SK-N-SH (cell line): ENCODE data around the gene GSTA5. TPM values are rescaled to one million over a fixed set of nuclear protein-coding genes. Genes with fewer than 3 reads are reported as not detected.
"Not testable (repeated sequence)": the region's sequence is repeated elsewhere in the genome, so short reads cannot be mapped to it uniquely, and the experiment has no call there.

Experiments
- CTCF ChIA-PET: fragments of 300-600, 350-600 bp; formaldehyde crosslinking; extraction: SDS; loops from one replicate; lab custom pipeline; 2021; lab: Yijun Ruan, JAX
- POLR2A ChIA-PET: fragments of 350-600 bp; sonication (Branson Sonifier 250); formaldehyde crosslinking; extraction: SDS; loops from one replicate; lab custom pipeline; 2020; ENCODE audit warnings: antibody characterized with exemption, inconsistent platforms; lab: Yijun Ruan, JAX
- DNase-seq: peaks from one replicate; pipeline ENCODE4 v3.0.0; 2012
- H2AFZ ChIP-seq: fragments of 200-600 bp; sonication (generic); 2 replicates; pipeline ENCODE4 v1.8.1; 2016; ENCODE audit warnings: antibody characterized with exemption, mild to moderate bottlenecking, low read depth
- H3F3A ChIP-seq: fragments of 200-600 bp; sonication (generic); replicated peaks from 2 replicates; pipeline ENCODE3; 2016; ENCODE audit warnings: antibody characterized with exemption, mild to moderate bottlenecking; ENCODE audit not compliant: insufficient read depth
- H3K27ac ChIP-seq, 2 experiments: fragments of 200-500 bp in 1 of 2; fragments of 200-600 bp in 1 of 2; sonication (Bioruptor generic) in 1 of 2; sonication (generic), shearing (Covaris generic) in 1 of 2; 2 replicates each; pipeline versions ENCODE4 v1.5.1 to v1.6.1; 2014 to 2016; ENCODE audit warnings: low read depth in 2 of 2, inconsistent platforms in 1 of 2, low read length in 1 of 2, mild to moderate bottlenecking in 1 of 2, mixed read lengths in 1 of 2
- H3K27me3 ChIP-seq: fragments of 200-600 bp; sonication (generic), shearing (Covaris generic); 2 replicates; pipeline ENCODE4 v1.6.1; 2016; ENCODE audit warnings: mixed run types; ENCODE audit not compliant: insufficient read depth
- H3K36me3 ChIP-seq, 2 experiments: fragments of 200-500 bp in 1 of 2; fragments of 200-600 bp in 1 of 2; sonication (Bioruptor generic) in 1 of 2; sonication (generic) in 1 of 2; replicated peaks in 1 of 2; 2 replicates each; pipeline versions ENCODE3 to v1.5.1; 2014 to 2016; ENCODE audit warnings: low read length in 1 of 2, mild to moderate bottlenecking in 1 of 2; ENCODE audit not compliant: insufficient read depth in 2 of 2, control insufficient read depth in 1 of 2
- H3K4me1 ChIP-seq, 2 experiments: fragments of 200-500 bp in 1 of 2; fragments of 200-600 bp in 1 of 2; sonication (Bioruptor generic) in 1 of 2; sonication (generic), shearing (Covaris generic) in 1 of 2; 2 replicates each; pipeline versions ENCODE4 v1.5.1 to v1.6.1; 2014 to 2016; ENCODE audit warnings: low read depth in 1 of 2, low read length in 1 of 2, mixed run types in 1 of 2; ENCODE audit not compliant: insufficient read depth in 2 of 2, control insufficient read depth in 1 of 2
- H3K4me2 ChIP-seq: fragments of 200-600 bp; sonication (generic), shearing (Covaris generic); 2 replicates; pipeline ENCODE4 v1.6.1; 2017; ENCODE audit warnings: mixed run types
- H3K4me3 ChIP-seq, 2 experiments: fragments of 200-500 bp in 1 of 2; fragments of 200-600 bp in 1 of 2; sonication (Bioruptor generic) in 1 of 2; sonication (generic), shearing (Covaris generic) in 1 of 2; 2 replicates each; pipeline versions ENCODE4 v1.5.1 to v1.8.1; 2014 to 2016; ENCODE audit warnings: low read depth in 2 of 2, inconsistent platforms in 1 of 2, low read length in 1 of 2, mild to moderate bottlenecking in 1 of 2, mixed read lengths in 1 of 2, moderate library complexity in 1 of 2
- H3K79me2 ChIP-seq: fragments of 200-600 bp; sonication (generic); 2 replicates; pipeline ENCODE4 v1.8.1; 2017; ENCODE audit warnings: mild to moderate bottlenecking; ENCODE audit not compliant: insufficient read depth
- H3K9ac ChIP-seq: fragments of 200-600 bp; sonication (generic); 2 replicates; pipeline ENCODE4 v1.6.1; 2017; ENCODE audit warnings: mixed run types
- H3K9me2 ChIP-seq: fragments of 200-600 bp; sonication (generic); 2 replicates; pipeline ENCODE4 v1.6.1; 2017; ENCODE audit warnings: mixed run types
- H3K9me3 ChIP-seq: fragments of 200-600 bp; sonication (generic); 2 replicates; pipeline ENCODE4 v1.6.1; 2017; ENCODE audit warnings: mixed run types, mild to moderate bottlenecking, moderate library complexity
- H4K20me1 ChIP-seq: fragments of 200-600 bp; sonication (generic); 2 replicates; pipeline ENCODE4 v1.6.1; 2017; ENCODE audit warnings: mild to moderate bottlenecking, mixed run types; ENCODE audit not compliant: insufficient read depth
- CHD2 ChIP-seq: fragments of 150-350 bp; IDR thresholded peaks from 2 replicates; pipeline ENCODE4 v1.6.1; 2018; ENCODE audit warnings: low read length; ENCODE audit not compliant: partially characterized antibody
- RAD21 ChIP-seq: IDR thresholded peaks from 2 replicates; pipeline ENCODE4 v1.6.1; 2012; ENCODE audit warnings: mild to moderate bottlenecking, low read length
- RFX5 ChIP-seq: IDR thresholded peaks from 2 replicates; pipeline ENCODE4 v1.6.1; 2012; ENCODE audit warnings: mild to moderate bottlenecking, improper control_type of control experiment, low read length
- RXRA ChIP-seq: IDR thresholded peaks from 2 replicates; pipeline ENCODE4 v1.4.0; 2012; ENCODE audit warnings: low read depth, mild to moderate bottlenecking, borderline replicate concordance
- YY1 ChIP-seq: IDR thresholded peaks from 2 replicates; pipeline ENCODE4 v1.4.0; 2012; ENCODE audit warnings: low read depth, mild to moderate bottlenecking
- WGBS: methylation state at CpG from one replicate; pipeline ENCODE4 v1.1.6; 2017; ENCODE audit warnings: low lambda C conversion rate; 5-methylcytosine and 5-hydroxymethylcytosine counted together
- polyA plus RNA-seq, 3 experiments: library from polyadenylated mRNA; depleted of rRNA; stranded (reverse); fragments of >200 nt; gene quantifications; 2 replicates each; pipeline ENCODE4 v1.2.3, GENCODE V29; 2012
- TF ChIP-seq, protein P1 (sequence below): IDR thresholded peaks from 2 replicates; pipeline ENCODE4 v1.6.1; 2012; ENCODE audit warnings: mild to moderate bottlenecking, low read depth, low read length, moderate library complexity
- TF ChIP-seq, protein P2 (sequence below): IDR thresholded peaks from 2 replicates; pipeline ENCODE4 v1.4.0; 2012; ENCODE audit warnings: low read depth
- TF ChIP-seq, protein P3 (sequence below): fragments of 200-600 bp; sonication (generic); IDR thresholded peaks from 2 replicates; pipeline ENCODE4 v1.6.1; 2017; ENCODE audit warnings: antibody characterized with exemption, mild to moderate bottlenecking, moderate library complexity

Gene GSTA5
- polyA plus RNA-seq, 1 of the 3 experiments (the other 2 are of a cell fraction), result not detected

DNA sequence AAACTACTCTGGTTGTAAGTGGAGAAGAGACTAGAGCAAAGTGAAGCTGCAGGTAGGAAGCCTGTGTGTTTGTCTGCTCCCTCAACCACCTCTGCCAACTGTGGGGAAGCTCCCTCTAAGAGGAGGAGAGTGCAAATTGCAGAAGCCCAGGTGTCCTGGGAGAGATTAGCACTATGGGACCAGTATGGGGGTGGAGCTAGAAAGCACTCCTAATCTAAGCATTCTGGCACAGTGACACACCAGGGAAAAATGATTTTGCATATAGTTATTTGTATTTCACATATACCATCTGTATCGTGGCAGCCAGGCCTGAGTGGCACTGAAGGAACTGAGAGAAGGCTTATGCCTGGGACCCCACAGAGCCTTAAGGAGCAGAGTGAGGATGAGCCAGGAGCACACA is 49.8 kb downstream of the GSTA5 start:
- Histone ChIP-seq H3K27ac (no peak overlapping the region), H3K4me3 (no peak overlapping the region), H3K27me3 (no peaks in the 10 kb centered on the region; the same call in 1 of the 2 replicates), H3K4me2 (no peak overlapping the region), H4K20me1 (no peaks in the 10 kb centered on the region), H3F3A (no peaks in the 10 kb centered on the region), H3K9me2 (no peaks in the 10 kb centered on the region), H3K36me3 (no peaks in the 10 kb centered on the region), H3K4me1 (no peaks in the 10 kb centered on the region), H3K79me2 (no peaks in the 10 kb centered on the region), H3K9ac (no peak overlapping the region), H2AFZ (no peak overlapping the region), H3K9me3 (no peaks in the 10 kb centered on the region)
- no peak for TF ChIP-seq RFX5
- TF ChIP-seq, protein P1, sequence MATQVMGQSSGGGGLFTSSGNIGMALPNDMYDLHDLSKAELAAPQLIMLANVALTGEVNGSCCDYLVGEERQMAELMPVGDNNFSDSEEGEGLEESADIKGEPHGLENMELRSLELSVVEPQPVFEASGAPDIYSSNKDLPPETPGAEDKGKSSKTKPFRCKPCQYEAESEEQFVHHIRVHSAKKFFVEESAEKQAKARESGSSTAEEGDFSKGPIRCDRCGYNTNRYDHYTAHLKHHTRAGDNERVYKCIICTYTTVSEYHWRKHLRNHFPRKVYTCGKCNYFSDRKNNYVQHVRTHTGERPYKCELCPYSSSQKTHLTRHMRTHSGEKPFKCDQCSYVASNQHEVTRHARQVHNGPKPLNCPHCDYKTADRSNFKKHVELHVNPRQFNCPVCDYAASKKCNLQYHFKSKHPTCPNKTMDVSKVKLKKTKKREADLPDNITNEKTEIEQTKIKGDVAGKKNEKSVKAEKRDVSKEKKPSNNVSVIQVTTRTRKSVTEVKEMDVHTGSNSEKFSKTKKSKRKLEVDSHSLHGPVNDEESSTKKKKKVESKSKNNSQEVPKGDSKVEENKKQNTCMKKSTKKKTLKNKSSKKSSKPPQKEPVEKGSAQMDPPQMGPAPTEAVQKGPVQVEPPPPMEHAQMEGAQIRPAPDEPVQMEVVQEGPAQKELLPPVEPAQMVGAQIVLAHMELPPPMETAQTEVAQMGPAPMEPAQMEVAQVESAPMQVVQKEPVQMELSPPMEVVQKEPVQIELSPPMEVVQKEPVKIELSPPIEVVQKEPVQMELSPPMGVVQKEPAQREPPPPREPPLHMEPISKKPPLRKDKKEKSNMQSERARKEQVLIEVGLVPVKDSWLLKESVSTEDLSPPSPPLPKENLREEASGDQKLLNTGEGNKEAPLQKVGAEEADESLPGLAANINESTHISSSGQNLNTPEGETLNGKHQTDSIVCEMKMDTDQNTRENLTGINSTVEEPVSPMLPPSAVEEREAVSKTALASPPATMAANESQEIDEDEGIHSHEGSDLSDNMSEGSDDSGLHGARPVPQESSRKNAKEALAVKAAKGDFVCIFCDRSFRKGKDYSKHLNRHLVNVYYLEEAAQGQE, result no peak
- TF ChIP-seq, protein P2, sequence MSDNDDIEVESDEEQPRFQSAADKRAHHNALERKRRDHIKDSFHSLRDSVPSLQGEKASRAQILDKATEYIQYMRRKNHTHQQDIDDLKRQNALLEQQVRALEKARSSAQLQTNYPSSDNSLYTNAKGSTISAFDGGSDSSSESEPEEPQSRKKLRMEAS, result no peak
- TF ChIP-seq, protein P3, sequence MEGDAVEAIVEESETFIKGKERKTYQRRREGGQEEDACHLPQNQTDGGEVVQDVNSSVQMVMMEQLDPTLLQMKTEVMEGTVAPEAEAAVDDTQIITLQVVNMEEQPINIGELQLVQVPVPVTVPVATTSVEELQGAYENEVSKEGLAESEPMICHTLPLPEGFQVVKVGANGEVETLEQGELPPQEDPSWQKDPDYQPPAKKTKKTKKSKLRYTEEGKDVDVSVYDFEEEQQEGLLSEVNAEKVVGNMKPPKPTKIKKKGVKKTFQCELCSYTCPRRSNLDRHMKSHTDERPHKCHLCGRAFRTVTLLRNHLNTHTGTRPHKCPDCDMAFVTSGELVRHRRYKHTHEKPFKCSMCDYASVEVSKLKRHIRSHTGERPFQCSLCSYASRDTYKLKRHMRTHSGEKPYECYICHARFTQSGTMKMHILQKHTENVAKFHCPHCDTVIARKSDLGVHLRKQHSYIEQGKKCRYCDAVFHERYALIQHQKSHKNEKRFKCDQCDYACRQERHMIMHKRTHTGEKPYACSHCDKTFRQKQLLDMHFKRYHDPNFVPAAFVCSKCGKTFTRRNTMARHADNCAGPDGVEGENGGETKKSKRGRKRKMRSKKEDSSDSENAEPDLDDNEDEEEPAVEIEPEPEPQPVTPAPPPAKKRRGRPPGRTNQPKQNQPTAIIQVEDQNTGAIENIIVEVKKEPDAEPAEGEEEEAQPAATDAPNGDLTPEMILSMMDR, result no peak
- no peak for TF ChIP-seq RAD21
- no peak for TF ChIP-seq CHD2
- no peak for TF ChIP-seq YY1
- TF ChIP-seq RXRA, result no peak
- WGBS, result 0% methylated on average over 1 of the region's 1 CpG
- ChIA-PET POLR2A (no interaction called here), CTCF (no interaction called here)
- DNase-seq, result no peak

DNA sequence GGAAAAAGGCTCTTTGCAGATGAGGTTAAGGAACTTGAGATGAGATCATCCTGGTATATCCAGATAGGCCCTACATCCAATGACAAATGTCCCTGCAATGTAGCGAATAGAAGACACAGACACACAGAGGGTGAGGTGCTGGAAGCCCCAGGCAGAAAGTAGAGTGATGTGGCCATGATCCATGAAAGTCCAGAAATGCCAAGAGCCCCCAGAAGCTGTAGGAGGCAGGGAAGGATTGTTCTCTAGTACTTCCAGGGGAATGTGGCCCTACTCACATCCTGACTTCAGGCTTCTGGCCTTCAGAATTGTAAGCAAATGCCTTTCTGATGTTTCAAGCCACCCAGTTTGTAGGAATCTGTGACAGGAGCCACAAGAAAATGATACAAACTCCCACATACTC is 51.0 kb downstream of the GSTA5 start:
- WGBS, result 42% methylated on average over 1 of the region's 1 CpG
- H3K4me3 ChIP-seq, H3F3A ChIP-seq, H3K27me3 ChIP-seq, H3K9ac ChIP-seq, H2AFZ ChIP-seq, H3K36me3 ChIP-seq, H3K4me2 ChIP-seq, DNase-seq, H3K27ac ChIP-seq, H4K20me1 ChIP-seq, H3K9me2 ChIP-seq, H3K79me2 ChIP-seq, POLR2A ChIA-PET, CTCF ChIA-PET, H3K9me3 ChIP-seq, H3K4me1 ChIP-seq: not testable (repeated sequence)
